NCI-H1694 (cell line): Measurements from ENCODE around the gene ZNF736.
A peak's percentile ranks its signal among the peaks of the same experiment; 100 is the strongest.
"Not testable (repeated sequence)": the region's sequence is repeated elsewhere in the genome, so short reads cannot be mapped to it uniquely, and the experiment has no call there.

Source experiments
- DNase-seq: peaks from one replicate; lab custom pipeline; 2025; lab: John Stamatoyannopoulos, UW

Gene ZNF736

GRCh38 chr7:64313740-64314491 lies at the start of gene ZNF736:
Gene ZNF736, plus strand, starts transcription at chr7:64313961. Its CDS starts 190 bp downstream, at chr7:64314151.
- DNase-seq = peak; percentile 74

GRCh38 chr7:64266341-64266919 lies 47.3 kb upstream of the ZNF736 start:
- no peak for DNase-seq

- no peak for DNase-seq
Observed at GRCh38 chr7:64277630-64278029, 36.1 kb upstream of the ZNF736 start.

GRCh38 chr7:64294701-64295420 lies 18.9 kb upstream of the ZNF736 start:
- DNase-seq = no peak

- DNase-seq = not testable (repeated sequence)
Observed at GRCh38 chr7:64297418-64297817, 16.3 kb upstream of the ZNF736 start.

- no peak for DNase-seq
Observed at GRCh38 chr7:64300641-64301405, 12.9 kb upstream of the ZNF736 start.

- peak; percentile 44 for DNase-seq
Observed at GRCh38 chr7:64307254-64308015, 6.3 kb upstream of the ZNF736 start.

GRCh38 chr7:64308016-64308270 lies 5.8 kb upstream of the ZNF736 start:
- no peak for DNase-seq

GRCh38 chr7:64310426-64310825 lies 3.3 kb upstream of the ZNF736 start:
- no peak for DNase-seq

- no peak for DNase-seq
Observed at GRCh38 chr7:64312826-64313225, 935 bp upstream of the ZNF736 start.

- no peak for DNase-seq
Observed at GRCh38 chr7:64314566-64314965, 805 bp downstream of the ZNF736 start.

- DNase-seq = not testable (repeated sequence)
Observed at GRCh38 chr7:64316031-64316742, 2.4 kb downstream of the ZNF736 start.

GRCh38 chr7:64320547-64321513 lies 7.1 kb downstream of the ZNF736 start:
- DNase-seq = no peak

- not testable (repeated sequence) for DNase-seq
Observed at GRCh38 chr7:64324166-64324565, 10.4 kb downstream of the ZNF736 start.

GRCh38 chr7:64348713-64349210 lies 35.0 kb downstream of the ZNF736 start:
- DNase-seq = not testable (repeated sequence)

- DNase-seq = no peak
Observed at GRCh38 chr7:64359543-64359942, 45.8 kb downstream of the ZNF736 start.

- DNase-seq = no peak
Observed at GRCh38 chr7:64371116-64371515, 57.4 kb downstream of the ZNF736 start.

GRCh38 chr7:64373017-64373416 lies 59.3 kb downstream of the ZNF736 start:
- no peak for DNase-seq

GRCh38 chr7:64400401-64400800 lies 86.6 kb downstream of the ZNF736 start:
- no peak for DNase-seq
